HG02840 (cell line): Measurements from ENCODE around the gene CLEC2D.
A peak's percentile ranks its signal among the peaks of the same experiment; 100 is the strongest.
"Not testable (repeated sequence)": the region's sequence is repeated elsewhere in the genome, so short reads cannot be mapped to it uniquely, and the experiment has no call there.

Experiments
- ATAC-seq: cut with Tn5 transposase; IDR thresholded peaks from one replicate; pipeline ENCODE4 v1.9.1; 2021; ENCODE audit warnings: mild to moderate bottlenecking, moderate library complexity, moderate number of reproducible peaks; ENCODE audit not compliant: unreplicated experiment, low FRiP score

CLEC2D gene

GRCh38 chr12:9699269-9699897 lies 29.9 kb downstream of the CLEC2D start:
- ATAC-seq, result no peak

DNA sequence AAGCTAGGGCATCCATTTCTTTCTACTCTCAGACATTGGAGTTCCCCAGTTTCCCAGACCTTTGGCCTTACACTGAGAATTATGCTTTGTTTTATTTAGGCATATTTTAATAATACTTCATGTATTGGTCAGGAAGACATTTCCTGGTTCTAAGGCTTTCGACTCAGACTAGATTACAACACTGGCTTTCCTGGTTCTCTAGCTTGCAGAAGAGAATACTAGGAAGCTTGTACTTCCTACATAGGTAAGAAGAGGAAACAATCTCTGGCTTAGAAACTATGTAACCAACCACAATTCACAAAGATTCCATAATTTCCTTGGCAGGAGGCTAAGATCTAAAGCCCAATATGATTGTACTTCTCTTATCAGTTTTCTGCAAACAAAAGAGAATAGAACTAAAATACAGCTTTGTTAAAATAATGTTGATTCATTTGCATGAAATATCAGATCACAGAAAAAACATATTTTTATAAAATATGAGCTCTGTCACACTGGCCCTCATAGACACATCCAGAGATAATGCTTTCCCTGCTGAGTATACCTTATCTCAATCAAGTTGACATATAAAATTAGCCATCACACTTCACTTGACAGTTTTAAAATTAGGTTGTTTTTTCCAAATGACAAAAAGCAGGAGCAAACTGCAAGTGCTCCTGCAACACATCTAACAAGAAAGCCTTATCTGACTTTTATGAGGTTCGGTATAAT lies 30.5 kb downstream of the CLEC2D start:
- ATAC-seq, result no peak

DNA sequence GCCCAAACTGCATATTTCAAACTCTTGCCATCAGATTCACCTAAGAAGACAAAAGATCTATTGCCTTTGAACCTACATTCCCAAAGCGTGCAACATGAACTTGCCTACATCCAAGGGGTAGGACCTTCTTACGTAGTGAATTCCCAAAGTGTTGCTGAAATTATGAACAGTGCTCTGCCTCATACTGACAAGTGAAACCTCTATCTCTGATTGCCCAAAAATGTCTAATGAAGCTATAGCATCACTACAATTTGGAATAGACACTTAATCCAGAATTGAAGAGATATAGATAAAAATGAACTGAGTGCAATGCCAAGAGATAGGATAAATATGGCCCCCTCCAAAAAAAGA lies 31.1 kb downstream of the CLEC2D start:
- no peak for ATAC-seq

DNA sequence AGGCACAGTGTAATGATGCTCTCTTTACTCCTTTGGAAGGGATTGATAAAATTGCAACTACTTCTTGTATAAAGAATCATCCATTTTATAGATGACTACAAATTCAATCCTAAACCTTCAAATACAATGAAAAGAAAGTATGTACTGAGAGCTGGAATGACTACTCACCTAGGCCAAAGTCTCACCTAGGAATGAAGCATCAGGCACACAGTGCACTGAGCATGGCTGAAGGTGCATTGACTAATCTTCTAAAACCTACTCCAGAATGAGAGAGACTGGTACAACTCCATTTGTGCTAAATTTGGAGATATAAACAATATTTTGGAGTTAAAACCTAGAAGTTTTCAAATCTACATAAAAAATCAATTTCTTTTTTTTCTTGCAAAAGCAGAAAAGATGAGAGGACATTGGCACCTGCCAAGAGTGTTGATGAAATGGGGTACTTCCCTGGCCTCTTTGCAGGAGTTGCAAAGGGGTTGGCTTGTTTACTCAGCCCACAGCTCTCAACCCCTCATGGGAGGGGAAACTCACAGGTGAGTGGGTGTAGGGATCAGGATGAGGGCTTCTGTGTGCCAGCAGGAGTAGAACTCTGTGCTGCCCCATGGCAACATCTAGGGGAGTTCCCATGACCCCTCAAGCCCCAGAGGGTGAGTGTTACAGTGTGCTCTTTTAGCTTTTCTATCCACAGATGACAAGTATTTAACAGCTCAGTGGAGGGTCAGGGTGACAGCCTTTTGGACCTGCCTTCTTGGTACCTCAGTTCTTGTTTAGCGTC lies 32.1 kb downstream of the CLEC2D start:
- ATAC-seq, result no peak

DNA sequence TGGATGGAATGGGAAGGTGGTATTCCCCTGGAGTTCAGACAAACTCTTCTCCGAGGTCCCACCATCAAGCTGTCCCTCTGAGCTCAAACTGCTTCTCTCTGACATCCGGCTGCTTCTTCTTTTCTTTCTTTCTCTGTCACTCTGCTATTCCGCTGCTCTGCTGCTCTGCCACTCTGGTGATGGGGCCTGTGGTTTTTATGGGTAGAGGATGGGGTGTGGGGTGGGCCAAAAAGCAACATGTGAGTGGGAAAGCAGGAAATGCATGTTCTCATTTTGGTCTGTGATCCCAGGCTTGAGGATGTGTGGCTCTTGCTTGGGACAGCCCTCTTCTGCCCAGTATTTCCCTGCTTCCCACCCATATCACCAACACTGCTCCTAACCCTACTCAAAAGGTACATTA lies 32.7 kb downstream of the CLEC2D start:
- ATAC-seq, result no peak

DNA sequence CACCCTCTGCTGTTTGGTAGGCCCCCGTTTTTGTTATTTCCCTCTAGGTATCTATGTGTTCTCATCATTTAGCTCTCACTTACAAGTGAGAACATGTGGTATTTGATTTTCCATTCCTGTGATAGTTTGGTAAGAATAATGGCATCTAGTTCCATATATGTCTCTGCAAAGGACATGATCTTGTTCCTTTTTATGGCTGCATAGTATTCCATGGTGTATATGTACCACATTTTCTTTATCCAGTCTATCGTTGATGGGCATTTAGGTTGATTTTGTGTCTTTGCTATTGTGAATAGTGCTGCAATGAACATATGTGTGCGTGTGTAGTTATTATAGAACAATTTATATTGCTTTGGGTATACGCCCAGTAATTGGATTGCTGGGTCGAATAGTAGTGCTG lies 35.0 kb downstream of the CLEC2D start:
- not testable (repeated sequence) for ATAC-seq

DNA sequence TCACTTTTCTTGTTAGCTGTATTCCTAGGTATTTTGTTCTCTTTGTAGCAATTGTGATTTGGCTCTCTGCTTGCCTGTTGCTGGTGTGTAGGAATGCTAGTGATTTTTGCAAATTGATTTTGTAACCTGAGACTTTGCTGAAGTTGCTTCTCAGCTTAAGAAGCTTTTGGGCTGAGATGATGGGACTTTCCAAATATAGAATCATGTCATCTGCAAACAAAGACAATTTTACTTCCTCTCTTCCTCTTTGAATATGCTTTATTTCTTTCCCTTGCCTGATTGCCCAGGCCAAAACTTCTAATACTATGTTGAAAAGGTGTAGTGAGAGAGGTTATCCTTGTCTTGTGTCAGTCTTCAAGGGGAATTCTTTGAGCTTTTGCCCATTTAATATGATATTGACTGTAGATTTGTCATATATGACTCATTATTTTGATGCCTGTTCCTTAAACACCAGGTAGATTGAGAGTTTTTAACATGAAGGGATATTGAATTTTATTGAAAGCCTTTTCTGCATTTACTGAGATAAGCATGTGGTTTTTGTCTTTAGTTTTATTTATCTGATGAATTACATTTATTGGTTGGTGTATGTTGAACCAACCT lies 36.7 kb downstream of the CLEC2D start:
- ATAC-seq, result no peak

- no peak for ATAC-seq
These were observed 37.8 kb downstream of the CLEC2D start for GRCh38 chr12:9707356-9707755.

DNA sequence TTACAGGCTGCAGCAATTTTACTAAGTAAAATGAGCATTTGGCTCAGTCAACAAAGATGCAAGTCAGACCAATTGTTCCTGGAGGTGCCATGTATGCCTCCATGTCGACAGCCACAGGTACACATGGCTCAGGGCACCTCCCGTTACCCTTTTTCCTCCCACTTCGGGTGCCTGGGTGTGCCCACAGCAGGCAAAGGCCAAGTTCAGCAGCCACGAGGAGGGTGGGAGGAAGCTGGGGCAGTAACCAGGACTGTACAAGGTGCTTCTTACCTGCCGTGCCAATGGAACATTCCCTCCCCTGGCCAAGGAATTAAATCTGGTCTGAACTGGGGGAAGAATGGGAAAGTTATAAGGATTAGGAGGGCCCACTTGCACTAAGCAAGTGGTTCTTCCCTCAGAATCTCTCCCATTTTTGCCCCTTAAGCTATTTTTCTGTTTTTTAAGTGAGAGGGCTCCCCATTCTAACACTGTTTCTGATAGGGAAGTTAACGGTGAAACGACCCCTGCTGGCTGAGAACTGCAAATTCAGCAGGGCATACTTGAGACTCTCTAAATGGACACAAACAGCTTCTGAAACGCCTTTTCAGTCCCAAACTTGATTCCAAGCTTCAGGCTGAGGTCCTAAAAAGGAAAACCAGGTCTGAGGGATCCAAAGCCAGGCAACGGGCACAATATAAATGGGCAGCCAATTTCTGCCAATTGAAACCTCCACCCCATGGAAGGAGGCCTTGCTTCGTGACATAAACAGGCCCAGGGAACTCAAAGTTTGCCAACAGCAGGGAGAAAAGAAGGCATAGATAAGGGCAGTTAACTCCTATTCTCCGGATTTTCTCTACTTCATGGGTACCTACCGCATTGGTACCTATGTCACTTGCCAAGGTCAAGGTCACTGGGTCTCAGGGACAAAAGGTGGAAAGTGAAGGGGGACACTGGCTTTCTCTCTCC lies 38.6 kb downstream of the CLEC2D start:
- ATAC-seq, result no peak

DNA sequence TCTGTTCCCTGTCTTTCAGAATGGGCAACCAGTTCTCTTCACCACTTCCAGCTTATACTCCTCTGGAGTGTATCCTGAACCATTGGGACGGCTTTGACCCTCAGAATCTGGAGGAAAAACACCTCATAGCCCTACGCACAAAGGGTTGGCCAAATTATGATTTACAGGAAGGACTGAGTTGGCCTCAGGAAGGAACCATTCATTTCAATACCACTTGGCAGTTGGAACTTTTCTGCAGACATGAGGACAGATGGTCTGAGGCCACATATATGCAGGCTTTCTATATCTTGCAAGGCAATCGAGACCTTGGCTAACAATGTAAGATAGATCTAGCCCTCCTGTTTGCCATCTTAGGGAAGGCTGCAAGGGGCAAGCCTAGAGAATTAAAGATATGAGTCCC lies 39.3 kb downstream of the CLEC2D start:
- ATAC-seq, result no peak

DNA sequence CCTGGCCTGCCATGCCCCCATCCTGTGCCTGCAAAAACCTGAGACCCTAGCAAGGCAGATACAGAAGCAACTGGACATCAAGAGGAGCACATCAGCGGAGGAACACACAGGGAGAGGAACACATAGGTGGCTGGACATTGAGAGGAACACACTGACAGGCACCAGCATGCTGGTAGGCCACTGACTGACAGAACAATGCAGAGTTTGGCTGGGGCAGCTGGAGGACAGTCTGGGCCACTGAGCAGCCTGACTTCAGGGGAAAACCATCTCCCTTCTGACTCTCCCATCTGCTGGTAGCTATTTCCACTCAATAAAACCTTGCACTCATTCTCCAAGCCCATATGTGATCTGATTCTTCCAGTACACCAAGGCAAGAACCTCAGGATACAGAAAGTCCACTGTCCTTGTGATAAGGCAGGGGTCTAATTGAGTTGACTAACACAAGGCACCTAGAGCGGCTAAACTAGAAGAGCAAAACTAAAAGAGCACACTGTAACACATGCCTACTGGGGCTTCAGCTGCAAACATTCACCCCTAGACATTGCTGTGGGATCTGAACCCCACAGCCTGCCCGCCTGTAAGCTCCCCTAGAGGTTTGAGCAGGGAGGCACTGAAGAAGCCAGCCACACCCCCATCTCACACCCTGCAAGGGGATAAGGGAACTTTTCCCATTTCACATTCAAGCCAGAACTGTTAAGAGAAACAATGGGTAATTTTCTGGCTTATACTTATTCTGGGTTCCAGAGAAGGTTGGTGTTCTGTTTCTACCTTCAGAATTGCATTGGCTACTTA lies 41.3 kb downstream of the CLEC2D start:
- ATAC-seq, result no peak

- no peak for ATAC-seq
These were observed 42.2 kb downstream of the CLEC2D start for GRCh38 chr12:9711664-9712063.

DNA sequence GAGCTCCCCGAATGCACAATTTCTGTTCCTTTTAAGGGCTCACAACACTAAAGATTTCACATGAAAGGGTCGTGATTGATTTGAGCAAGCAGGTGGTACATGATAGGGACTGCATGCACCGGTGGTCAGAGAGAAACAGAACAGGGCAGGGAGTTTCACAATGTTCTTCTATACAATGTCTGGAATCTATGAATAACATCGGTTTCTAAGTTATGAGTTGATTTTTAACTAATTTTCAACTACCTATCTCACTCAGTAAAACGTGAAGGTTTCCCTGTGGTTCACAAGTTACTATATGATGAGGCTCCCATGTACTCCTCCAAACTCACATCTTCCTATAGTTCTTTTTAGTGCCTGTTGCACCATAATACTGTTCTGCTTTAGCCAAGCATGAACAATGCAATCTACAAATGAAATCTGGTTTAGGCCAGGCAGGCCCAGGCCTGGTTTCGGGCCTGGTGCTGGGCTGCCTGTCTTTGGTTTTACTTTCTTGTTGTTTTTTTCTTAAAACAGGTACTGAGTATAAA lies 43.6 kb downstream of the CLEC2D start:
- ATAC-seq, result peak; percentile 64

- ATAC-seq, result no peak
These were observed 47.8 kb downstream of the CLEC2D start for GRCh38 chr12:9717070-9717925.

DNA sequence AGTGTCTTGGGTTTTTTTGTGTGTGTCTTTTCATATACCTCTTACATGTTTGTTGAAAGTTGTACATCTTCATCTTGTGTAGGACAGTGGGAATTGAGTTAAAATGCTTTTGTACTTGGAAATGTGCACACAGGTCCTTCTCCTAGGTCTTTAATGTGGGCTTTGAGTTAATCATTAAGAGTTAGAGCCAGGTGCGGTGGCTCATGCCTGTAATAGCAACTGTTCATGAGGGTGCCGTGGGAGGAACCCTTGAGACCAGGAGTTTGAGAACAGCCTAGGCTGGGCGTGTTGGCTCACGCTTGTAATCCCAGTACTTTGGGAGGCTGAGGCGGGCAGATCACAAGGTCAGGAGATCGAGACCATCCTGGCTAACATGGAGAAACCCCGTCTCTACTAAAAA lies 49.5 kb downstream of the CLEC2D start:
- ATAC-seq, result no peak

GRCh38 chr12:9719790-9720189 lies 50.3 kb downstream of the CLEC2D start:
- ATAC-seq, result no peak

GRCh38 chr12:9721394-9722092 lies 52.0 kb downstream of the CLEC2D start:
- ATAC-seq, result peak; percentile 55

- no peak for ATAC-seq
These were observed 54.5 kb downstream of the CLEC2D start for GRCh38 chr12:9724023-9724422.
